ENCODE measurements around the gene LRP1-AS.

DNA sequence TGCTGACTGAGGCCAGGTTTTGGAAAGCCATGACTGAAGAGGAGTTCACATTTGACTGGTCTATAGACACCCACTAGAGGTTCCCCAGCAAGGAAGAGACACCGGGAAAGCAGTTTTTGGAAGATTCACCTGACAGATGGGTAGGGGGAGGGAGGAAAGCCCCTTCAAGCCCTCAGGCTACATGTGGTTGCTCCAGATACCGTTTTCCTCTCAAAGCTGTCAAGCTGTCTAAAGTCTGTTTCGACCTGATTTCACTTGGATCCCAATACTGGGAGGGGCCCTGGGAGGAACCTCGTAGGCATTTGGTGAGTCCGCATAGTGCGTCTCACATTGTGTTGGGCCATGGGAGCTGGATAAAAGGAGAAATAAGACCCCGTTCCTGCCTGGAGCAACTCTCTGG is 20.9 kb downstream of the LRP1-AS start:
- TF ChIP-seq, protein P1, sequence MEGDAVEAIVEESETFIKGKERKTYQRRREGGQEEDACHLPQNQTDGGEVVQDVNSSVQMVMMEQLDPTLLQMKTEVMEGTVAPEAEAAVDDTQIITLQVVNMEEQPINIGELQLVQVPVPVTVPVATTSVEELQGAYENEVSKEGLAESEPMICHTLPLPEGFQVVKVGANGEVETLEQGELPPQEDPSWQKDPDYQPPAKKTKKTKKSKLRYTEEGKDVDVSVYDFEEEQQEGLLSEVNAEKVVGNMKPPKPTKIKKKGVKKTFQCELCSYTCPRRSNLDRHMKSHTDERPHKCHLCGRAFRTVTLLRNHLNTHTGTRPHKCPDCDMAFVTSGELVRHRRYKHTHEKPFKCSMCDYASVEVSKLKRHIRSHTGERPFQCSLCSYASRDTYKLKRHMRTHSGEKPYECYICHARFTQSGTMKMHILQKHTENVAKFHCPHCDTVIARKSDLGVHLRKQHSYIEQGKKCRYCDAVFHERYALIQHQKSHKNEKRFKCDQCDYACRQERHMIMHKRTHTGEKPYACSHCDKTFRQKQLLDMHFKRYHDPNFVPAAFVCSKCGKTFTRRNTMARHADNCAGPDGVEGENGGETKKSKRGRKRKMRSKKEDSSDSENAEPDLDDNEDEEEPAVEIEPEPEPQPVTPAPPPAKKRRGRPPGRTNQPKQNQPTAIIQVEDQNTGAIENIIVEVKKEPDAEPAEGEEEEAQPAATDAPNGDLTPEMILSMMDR (IDR thresholded peaks at IDR 0.05; ENCODE audit: borderline replicate concordance, extremely low read depth, low read length, poor library complexity, severe bottlenecking) = no peak
- no peak for TF ChIP-seq EZH2 (IDR thresholded peaks at IDR 0.05; ENCODE audit: borderline replicate concordance, low read depth, low read length, severe bottlenecking)

Data from DND-41 (cell line).